ENCODE measurements around the gene ANKRD29. TPM values are rescaled to one million over a fixed set of nuclear protein-coding genes. Genes with fewer than 3 reads are reported as not detected.
A peak's percentile ranks its signal among the peaks of the same experiment; 100 is the strongest.

The ANKRD29 gene
- total and polyA plus RNA-seq, 9 of the 15 experiments (the other 6 are each of a cell fraction or from before 2014, with no cell fraction given), result 0.36 TPM; not detected in 8

GRCh38 chr18:23585007-23585871, 77.5 kb downstream of the ANKRD29 start:
- Histone ChIP-seq H3K36me3 (ENCODE audit: control insufficient read depth, insufficient read depth, low read length) (peaks cover 15% of the 10 kb centered on the region; the same call in 1 of the 3 replicates), H3K79me2 (ENCODE audit: control insufficient read depth, insufficient read depth, low read length) (peaks cover 47% of the 10 kb centered on the region), H3K4me3 (peak overlapping the region; percentile 93), H3K9ac (ENCODE audit: insufficient read depth in 1 of 2, low read depth in 2 of 2, low read length in 2 of 2) (peak overlapping the region; percentile 93 to 94), H4K20me1 (replicated peaks; ENCODE audit: control insufficient read depth, insufficient read depth, low read length) (no peaks in the 10 kb centered on the region; the same call in 1 of the 2 replicates), H2AFZ (ENCODE audit: low read depth, low read length) (peak overlapping the region; percentile 99), H3K4me2 (ENCODE audit: insufficient read depth, low read length) (peak overlapping the region; percentile 94), H3K9me1 (ENCODE audit: control insufficient read depth, insufficient read depth, low read length) (no peaks in the 10 kb centered on the region), H3K27me3 (ENCODE audit: control insufficient read depth in 2 of 2, insufficient read depth in 2 of 2, low read length in 2 of 2) (peaks cover 10 to 19% of the 10 kb centered on the region in 2 experiments; a peak in 3 of 5 replicates), H3K4me1 (replicated peaks in 1 of 2; ENCODE audit: control insufficient read depth in 2 of 2, insufficient read depth in 2 of 2, low read length in 2 of 2) (peaks cover 11 to 14% of the 10 kb centered on the region in 2 experiments; a peak in 4 of 5 replicates), H3K9me3 (replicated peaks; ENCODE audit: control insufficient read depth, insufficient read depth, low read depth, low read length) (no peaks in the 10 kb centered on the region), H3K27ac (ENCODE audit: extremely low read depth, low read depth, low read length) (peak overlapping the region; percentile 97)
- WGBS (ENCODE audit: insufficient coverage, low coverage, missing lambda C conversion rate), result 18% methylated on average over 19 of the region's 19 CpGs
- DNase-seq (ENCODE audit: extremely low read depth in 1 of 4, low spot score in 3 of 4) (peak; percentile 41 to 63 (median 44)), ATAC-seq (peak; percentile 23), FAIRE-seq (peak; percentile 26)
- intact Hi-C loops (cut with micrococcal nuclease) (loop anchor here (10.0 kb wide), 1 partner anchor 450 kb away; the partner anchor contains the start of gene CABLES1), in situ Hi-C loops (cut with MboI) (loop anchor here (5.0 kb wide), 1 partner anchor 68 kb away; no protein-coding TSS in a partner anchor)
- CTCF ChIA-PET (ENCODE audit: low intra/inter-chr PET ratio), result interaction anchor here (2.5 to 3.3 kb wide), 2 partner anchors 70 to 87 kb away, joined by 12 to 24 read pairs; no protein-coding TSS in a partner anchor
- POLR2A ChIA-PET, result interaction anchor here (0.6 to 1.6 kb wide), 7 partner anchors 9 to 413 kb away, joined by 3 to 5 read pairs (median 3); no protein-coding TSS in a partner anchor
- TSS peak; percentile 54 for BruUV-seq (replicated peaks)
- no peak for TF ChIP-seq COPS2 (conservative IDR thresholded peaks at IDR 0.05)
- TF ChIP-seq PYGO2 (tag; IDR thresholded peaks at IDR 0.05), result no peak
- peak; percentile 26; the same call in 1 of the 2 replicates for TF ChIP-seq SMARCE1 (IDR thresholded peaks at IDR 0.05)
- TF ChIP-seq ZNF143 (CRISPR knock-in tag; IDR thresholded peaks at IDR 0.05), result no peak
- TF ChIP-seq ARID4B (CRISPR knock-in tag; IDR thresholded peaks at IDR 0.05), result 0 out of 2 replicates have a peak, but pooled peaks have one; percentile 6
- TF ChIP-seq NCOR1 (IDR thresholded peaks at IDR 0.05), result no peak
- no peak for TF ChIP-seq IRF9 (tag; IDR thresholded peaks at IDR 0.05)
- no peak for TF ChIP-seq BRF1 (IDR thresholded peaks at IDR 0.05; ENCODE audit: borderline replicate concordance, extremely low read depth, insufficient read length)
- no peak for TF ChIP-seq ZBTB11 (CRISPR knock-in tag; IDR thresholded peaks at IDR 0.05)
- TF ChIP-seq HDAC3 (IDR thresholded peaks at IDR 0.05; ENCODE audit: borderline replicate concordance, partially characterized antibody), result no peak
